CD4-positive, alpha-beta T cell (primary cell): ENCODE data around the gene OR10A4. TPM values are rescaled to one million over a fixed set of nuclear protein-coding genes. Genes with fewer than 3 reads are reported as not detected.

Experiments
- ATAC-seq: fragments of 200-7000 bp; cut with Tn5 transposase; one replicate; pipeline ENCODE4 v1.10.0; 2022; ENCODE audit warnings: mild to moderate bottlenecking; ENCODE audit not compliant: poor library complexity
- CTCF ChIA-PET: fragments of 350-600 bp; sonication (Branson Sonifier 250); formaldehyde crosslinking; loops from one replicate; lab custom pipeline; 2021; ENCODE audit warnings: antibody characterized with exemption, inconsistent platforms; lab: Charles Lee
- POLR2A ChIA-PET: fragments of 350-600 bp; sonication (Branson Sonifier 250); formaldehyde crosslinking; loops from one replicate; lab custom pipeline; 2021; ENCODE audit warnings: antibody characterized with exemption, inconsistent platforms; lab: Charles Lee
- DNase-seq, 14 experiments: peaks; one replicate each; pipeline ENCODE4 v3.0.0-alpha.2; 2013 to 2020; ENCODE audit warnings: mixed read lengths in 2 of 14
- H3K27ac ChIP-seq, 2 donors: one replicate each; pipeline versions ENCODE4 v1.5.1 to v1.7.0; 2013; ENCODE audit warnings: low read length in 2 of 2, low read depth in 1 of 2, mild to moderate bottlenecking in 1 of 2
- H3K27me3 ChIP-seq, 2 experiments: 1 replicate in 1 of 2; 2 replicates in 1 of 2; pipeline versions ENCODE4 v1.6.1 to v1.7.0; 2013; ENCODE audit warnings: low read length in 2 of 2, control low read depth in 1 of 2, mild to moderate bottlenecking in 1 of 2, moderate library complexity in 1 of 2; ENCODE audit not compliant: insufficient read depth in 2 of 2, control insufficient read depth in 1 of 2
- H3K36me3 ChIP-seq: one replicate; pipeline ENCODE4 v1.6.1; 2013; ENCODE audit warnings: low read length, control low read depth; ENCODE audit not compliant: insufficient read depth
- H3K4me1 ChIP-seq: one replicate; pipeline ENCODE4 v1.6.1; 2013; ENCODE audit warnings: low read length, control low read depth; ENCODE audit not compliant: insufficient read depth
- H3K4me3 ChIP-seq: one replicate; pipeline ENCODE4 v1.5.1; 2013; ENCODE audit warnings: mild to moderate bottlenecking, low read length, moderate library complexity
- H3K9me3 ChIP-seq, 2 experiments: 1 replicate in 1 of 2; 2 replicates in 1 of 2; pipeline versions ENCODE4 v1.6.1 to v1.7.0; 2013; ENCODE audit warnings: low read length in 2 of 2, mild to moderate bottlenecking in 2 of 2, control low read depth in 1 of 2, moderate library complexity in 1 of 2; ENCODE audit not compliant: control insufficient read depth in 1 of 2, insufficient read depth in 1 of 2
- H3K27ac Mint-ChIP-seq: one replicate; pipeline ENCODE4 v1.8.0; 2020; ENCODE audit warnings: mixed read lengths
- H3K27me3 Mint-ChIP-seq: one replicate; pipeline ENCODE4 v1.8.0; 2021; ENCODE audit warnings: mixed read lengths
- H3K36me3 Mint-ChIP-seq: one replicate; pipeline ENCODE4 v1.8.0; 2021; ENCODE audit warnings: low read depth, mixed read lengths
- H3K4me1 Mint-ChIP-seq: one replicate; pipeline ENCODE4 v1.8.0; 2021; ENCODE audit warnings: low read depth, mixed read lengths
- H3K4me3 Mint-ChIP-seq: one replicate; pipeline ENCODE4 v1.8.0; 2020; ENCODE audit warnings: mild to moderate bottlenecking, mixed read lengths
- H3K9me3 Mint-ChIP-seq: one replicate; pipeline ENCODE4 v1.8.0; 2020; ENCODE audit warnings: mixed read lengths
- intact Hi-C, 2 experiments: fragments of 100-400 bp; cut with DNase I in 1 of 2; cut with micrococcal nuclease in 1 of 2; formaldehyde crosslinking; loops; one replicate each; pipeline versions ENCODE4 v1.15.1 to v1.9.0; 2023 to 2025; cut with DNase I, micrococcal nuclease
- total RNA-seq, 174 experiments: library from RNA in 2 of 174; stranded (reverse) in 2 of 174; gene quantifications; one replicate each; pipeline ENCODE4 v1.2.3 and lab custom pipeline; 2021 to 2026
- TF ChIP-seq, protein P1 (sequence below): fragments of 200-600 bp; IDR thresholded peaks from one replicate; pipeline ENCODE4 v1.8.0; 2022; ENCODE audit warnings: antibody characterized with exemption, mild to moderate bottlenecking

Gene OR10A4
- total RNA-seq, 2 experiments from 2014 or later, result not detected

DNA sequence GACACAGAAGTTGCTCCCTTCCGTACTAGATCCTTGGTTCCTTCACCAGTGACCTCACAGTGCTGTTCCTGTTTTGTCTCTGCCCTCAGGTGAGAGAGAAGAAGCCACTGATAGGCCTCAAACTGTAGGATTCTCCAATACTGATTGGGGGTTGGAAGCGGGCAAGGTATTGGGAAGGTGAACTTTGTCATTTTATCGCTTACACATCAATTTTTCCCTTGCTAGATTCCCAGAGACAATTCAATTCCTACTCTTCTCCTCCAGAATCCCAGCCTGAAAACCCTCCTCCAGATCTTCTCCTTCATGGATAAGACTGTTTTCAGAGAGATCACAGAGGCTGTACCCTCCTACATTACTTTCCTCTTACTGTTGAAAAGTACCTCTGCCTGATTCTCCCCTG, 35.0 kb downstream of the OR10A4 start:
- no peak overlapping the region for H3K27ac ChIP-seq
- no peaks in the 10 kb centered on the region for H3K9me3 ChIP-seq
- ChIA-PET CTCF (no interaction called here), POLR2A (no interaction called here)
- TF ChIP-seq, protein P1, sequence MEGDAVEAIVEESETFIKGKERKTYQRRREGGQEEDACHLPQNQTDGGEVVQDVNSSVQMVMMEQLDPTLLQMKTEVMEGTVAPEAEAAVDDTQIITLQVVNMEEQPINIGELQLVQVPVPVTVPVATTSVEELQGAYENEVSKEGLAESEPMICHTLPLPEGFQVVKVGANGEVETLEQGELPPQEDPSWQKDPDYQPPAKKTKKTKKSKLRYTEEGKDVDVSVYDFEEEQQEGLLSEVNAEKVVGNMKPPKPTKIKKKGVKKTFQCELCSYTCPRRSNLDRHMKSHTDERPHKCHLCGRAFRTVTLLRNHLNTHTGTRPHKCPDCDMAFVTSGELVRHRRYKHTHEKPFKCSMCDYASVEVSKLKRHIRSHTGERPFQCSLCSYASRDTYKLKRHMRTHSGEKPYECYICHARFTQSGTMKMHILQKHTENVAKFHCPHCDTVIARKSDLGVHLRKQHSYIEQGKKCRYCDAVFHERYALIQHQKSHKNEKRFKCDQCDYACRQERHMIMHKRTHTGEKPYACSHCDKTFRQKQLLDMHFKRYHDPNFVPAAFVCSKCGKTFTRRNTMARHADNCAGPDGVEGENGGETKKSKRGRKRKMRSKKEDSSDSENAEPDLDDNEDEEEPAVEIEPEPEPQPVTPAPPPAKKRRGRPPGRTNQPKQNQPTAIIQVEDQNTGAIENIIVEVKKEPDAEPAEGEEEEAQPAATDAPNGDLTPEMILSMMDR, result no peak
- intact Hi-C loops, result no loop called here
- ATAC-seq (no peak), DNase-seq (no peak)
- Mint-ChIP-seq H3K27me3 (no peaks in the 10 kb centered on the region), H3K4me3 (no peak overlapping the region), H3K4me1 (peaks cover 5% of the 10 kb centered on the region), H3K27ac (no peak overlapping the region), H3K9me3 (no peaks in the 10 kb centered on the region), H3K36me3 (no peaks in the 10 kb centered on the region)
- no peaks in the 10 kb centered on the region for H3K36me3 ChIP-seq
- H3K27me3 ChIP-seq, result no peaks in the 10 kb centered on the region
- no peaks in the 10 kb centered on the region for H3K4me1 ChIP-seq
- H3K4me3 ChIP-seq, result no peak overlapping the region

- no peak overlapping the region for H3K4me3 Mint-ChIP-seq
- Histone ChIP-seq H3K36me3 (no peaks in the 10 kb centered on the region), H3K4me1 (no peaks in the 10 kb centered on the region), H3K4me3 (no peak overlapping the region), H3K9me3 (no peaks in the 10 kb centered on the region), H3K27ac (no peak overlapping the region), H3K27me3 (no peaks in the 10 kb centered on the region)
- ChIA-PET POLR2A (no interaction called here), CTCF (no interaction called here)
- H3K36me3 Mint-ChIP-seq, result no peaks in the 10 kb centered on the region
- ATAC-seq, result no peak
- intact Hi-C loops, result no loop called here
- H3K4me1 Mint-ChIP-seq, result peaks cover 5% of the 10 kb centered on the region
- TF ChIP-seq, protein P1, result no peak
- H3K9me3 Mint-ChIP-seq, result no peaks in the 10 kb centered on the region
- no peak overlapping the region for H3K27ac Mint-ChIP-seq
- no peak for DNase-seq
- H3K27me3 Mint-ChIP-seq, result no peaks in the 10 kb centered on the region
These were observed 35.5 kb downstream of the OR10A4 start for GRCh38 chr11:6911948-6912347.

DNA sequence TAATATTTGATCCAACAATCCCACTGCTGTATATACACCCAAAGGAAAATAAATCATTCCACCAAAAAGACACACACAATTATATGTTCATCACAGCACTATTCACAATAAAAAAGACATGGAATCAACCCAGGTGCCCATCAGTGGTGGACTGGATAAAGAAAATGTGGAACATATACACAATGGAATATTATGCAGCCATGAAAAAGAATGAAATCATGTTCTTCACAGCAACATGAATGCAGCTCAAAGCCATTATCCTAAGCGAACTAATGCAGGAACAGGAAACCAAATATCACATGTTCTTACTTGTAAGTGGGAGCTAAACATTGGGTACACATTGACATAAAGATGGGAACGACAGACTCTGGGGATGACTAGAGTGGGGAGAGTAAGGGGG, 43.3 kb downstream of the OR10A4 start:
- H3K4me1 ChIP-seq, result no peaks in the 10 kb centered on the region
- peaks cover 0 to 7% of the 10 kb centered on the region in 2 experiments for H3K27me3 ChIP-seq
- ATAC-seq (no peak), DNase-seq (no peak)
- Mint-ChIP-seq H3K4me3 (no peak overlapping the region), H3K36me3 (no peaks in the 10 kb centered on the region), H3K27ac (no peak overlapping the region), H3K4me1 (no peaks in the 10 kb centered on the region), H3K27me3 (peaks cover 20% of the 10 kb centered on the region), H3K9me3 (no peaks in the 10 kb centered on the region)
- no peaks in the 10 kb centered on the region for H3K36me3 ChIP-seq
- TF ChIP-seq, protein P1, result no peak
- intact Hi-C loops, result no loop called here
- H3K9me3 ChIP-seq, result no peaks in the 10 kb centered on the region
- H3K4me3 ChIP-seq, result no peak overlapping the region
- CTCF ChIA-PET, result no interaction called here
- POLR2A ChIA-PET, result no interaction called here
- H3K27ac ChIP-seq, result no peak overlapping the region
